MCF 10A (cell line): ENCODE data around the gene LRRC7. TPM values are rescaled to one million over a fixed set of nuclear protein-coding genes. Genes with fewer than 3 reads are reported as not detected.

Source experiments
- BruUV-seq: library from RNA; stranded (reverse); fragments of 400-500 nt; replicated peaks from 2 replicates; lab custom pipeline; 2021; lab: Mats Ljungman, UMichigan
- CTCF ChIA-PET: fragments of 300-600 bp; sonication (Branson Sonifier 250); formaldehyde crosslinking; extraction: SDS; loops from one replicate; lab custom pipeline; 2021; ENCODE audit warnings: antibody characterized with exemption, inconsistent platforms; lab: Yijun Ruan, JAX
- POLR2A ChIA-PET: fragments of 300-600, 350-650 bp; sonication (Branson Sonifier 250); formaldehyde crosslinking; extraction: SDS; loops from one replicate; lab custom pipeline; 2020; ENCODE audit warnings: antibody characterized with exemption, inconsistent platforms; lab: Yijun Ruan, JAX
- DNase-seq: peaks from one replicate; pipeline ENCODE4 v3.0.0-alpha.2; 2018; ENCODE audit not compliant: unreplicated experiment
- H3K27ac Mint-ChIP-seq: one replicate; pipeline ENCODE4 v1.8.0; 2022; ENCODE audit warnings: mild to moderate bottlenecking, low read depth, mixed read lengths; ENCODE audit not compliant: unreplicated experiment
- H3K27me3 Mint-ChIP-seq: one replicate; pipeline ENCODE4 v1.8.0; 2022; ENCODE audit warnings: mixed read lengths; ENCODE audit not compliant: insufficient read depth, unreplicated experiment
- H3K36me3 Mint-ChIP-seq: one replicate; pipeline ENCODE4 v1.8.0; 2022; ENCODE audit warnings: mild to moderate bottlenecking, moderate library complexity, mixed read lengths; ENCODE audit not compliant: insufficient read depth, unreplicated experiment
- H3K4me1 Mint-ChIP-seq: one replicate; pipeline ENCODE4 v1.8.0; 2022; ENCODE audit warnings: mixed read lengths; ENCODE audit not compliant: insufficient read depth, unreplicated experiment
- H3K4me3 Mint-ChIP-seq: one replicate; pipeline ENCODE4 v1.8.0; 2022; ENCODE audit warnings: mild to moderate bottlenecking, moderate library complexity, mixed read lengths; ENCODE audit not compliant: unreplicated experiment
- H3K9me3 Mint-ChIP-seq: one replicate; pipeline ENCODE4 v1.8.0; 2022; ENCODE audit warnings: mixed read lengths; ENCODE audit not compliant: unreplicated experiment
- CTCF ChIP-seq: fragments of 200-600 bp; IDR thresholded peaks from one replicate; pipeline ENCODE4 v1.8.0; 2022; ENCODE audit warnings: antibody characterized with exemption, mild to moderate bottlenecking; ENCODE audit not compliant: unreplicated experiment
- intact Hi-C: fragments of 100-400 bp; cut with micrococcal nuclease; formaldehyde crosslinking; loops from 2 replicates; pipeline ENCODE4 v1.14.1; 2022
- total RNA-seq: library from RNA; stranded (reverse); gene quantifications from 2 replicates; pipeline ENCODE4 v1.2.3, GENCODE V29; 2022

LRRC7 gene
- total RNA-seq, 1 experiment from 2014 or later = not detected

DNA sequence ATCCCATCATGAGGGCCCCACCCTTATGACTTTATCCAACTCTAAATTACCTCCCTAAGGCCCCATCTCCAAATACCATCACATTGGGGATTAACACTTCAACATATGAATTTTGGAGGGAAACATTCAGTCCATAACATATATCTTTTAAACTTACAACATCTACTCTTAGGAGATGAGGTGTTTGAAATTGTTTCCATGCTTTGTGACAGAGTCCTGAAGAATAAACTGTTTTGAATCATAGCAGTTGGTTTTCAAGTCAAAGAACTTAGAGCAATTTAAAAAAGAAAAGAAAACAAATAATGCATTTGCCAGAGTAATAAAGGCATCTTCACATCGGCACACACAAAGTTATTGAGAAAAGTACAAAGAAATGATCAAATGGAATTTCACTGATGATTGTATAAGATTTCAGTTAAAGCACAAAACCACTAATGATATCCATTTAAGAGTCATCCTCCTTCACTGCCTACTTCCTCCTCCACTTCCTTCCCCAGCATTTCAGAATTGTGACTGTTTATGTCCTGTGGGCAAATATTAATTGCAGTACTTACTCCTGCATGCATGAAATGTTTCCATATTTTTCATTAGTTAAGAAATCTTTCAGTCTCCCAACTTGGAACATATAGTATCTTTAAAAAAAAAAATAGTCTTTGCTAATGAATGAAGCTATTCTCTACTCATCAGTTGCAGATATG lies 435.6 kb downstream of the LRRC7 start:
- Mint-ChIP-seq H3K9me3 (no peaks in the 10 kb centered on the region), H3K36me3 (no peaks in the 10 kb centered on the region), H3K4me3 (no peak overlapping the region), H3K27ac (no peak overlapping the region), H3K27me3 (peaks cover 34% of the 10 kb centered on the region), H3K4me1 (no peaks in the 10 kb centered on the region)
- CTCF ChIA-PET = no interaction called here
- no peak for TF ChIP-seq CTCF
- intact Hi-C loops = no loop called here
- POLR2A ChIA-PET = no interaction called here
- no peak for DNase-seq
- BruUV-seq = no TSS peak

- H3K4me1 Mint-ChIP-seq = no peaks in the 10 kb centered on the region
- no TSS peak for BruUV-seq
- H3K9me3 Mint-ChIP-seq = no peaks in the 10 kb centered on the region
- no peak for TF ChIP-seq CTCF
- H3K27me3 Mint-ChIP-seq = peaks cover 40% of the 10 kb centered on the region
- no peaks in the 10 kb centered on the region for H3K36me3 Mint-ChIP-seq
- no peak overlapping the region for H3K4me3 Mint-ChIP-seq
- ChIA-PET CTCF (no interaction called here), POLR2A (no interaction called here)
- no peak for DNase-seq
- no peak overlapping the region for H3K27ac Mint-ChIP-seq
- intact Hi-C loops = no loop called here
Measured at GRCh38 chr1:70005386-70006034, 437.8 kb downstream of the LRRC7 start.

- intact Hi-C loops = no loop called here
- CTCF ChIA-PET = no interaction called here
- Mint-ChIP-seq H3K4me3 (no peak overlapping the region), H3K27me3 (peaks cover 45% of the 10 kb centered on the region), H3K9me3 (no peaks in the 10 kb centered on the region), H3K36me3 (no peaks in the 10 kb centered on the region), H3K4me1 (no peaks in the 10 kb centered on the region), H3K27ac (no peak overlapping the region)
- BruUV-seq = no TSS peak
- POLR2A ChIA-PET = no interaction called here
- DNase-seq = peak; percentile 3
- TF ChIP-seq CTCF = no peak
Measured at GRCh38 chr1:70008660-70009059, 440.9 kb downstream of the LRRC7 start.

- no peak for TF ChIP-seq CTCF
- no peaks in the 10 kb centered on the region for H3K36me3 Mint-ChIP-seq
- no peaks in the 10 kb centered on the region for H3K9me3 Mint-ChIP-seq
- DNase-seq = no peak
- CTCF ChIA-PET = no interaction called here
- peaks cover 62% of the 10 kb centered on the region for H3K27me3 Mint-ChIP-seq
- POLR2A ChIA-PET = no interaction called here
- H3K4me3 Mint-ChIP-seq = no peak overlapping the region
- no peaks in the 10 kb centered on the region for H3K4me1 Mint-ChIP-seq
- no TSS peak for BruUV-seq
- intact Hi-C loops = no loop called here
- no peak overlapping the region for H3K27ac Mint-ChIP-seq
Measured at GRCh38 chr1:70017770-70018169, 450.0 kb downstream of the LRRC7 start.
